H1 (cell line): ENCODE measurements around the gene GZF1. TPM values are rescaled to one million over a fixed set of nuclear protein-coding genes. Genes with fewer than 3 reads are reported as not detected.

Experiments used
- CTCF ChIA-PET: fragments of 300-600 bp; sonication (Branson Sonifier 250); formaldehyde crosslinking; loops from one replicate; lab custom pipeline; 2021; ENCODE audit not compliant: partially characterized antibody; lab: Charles Lee
- POLR2A ChIA-PET: fragments of 300-600 bp; sonication (Branson Sonifier 250); formaldehyde crosslinking; loops from one replicate; lab custom pipeline; 2021; ENCODE audit warnings: inconsistent platforms; ENCODE audit not compliant: partially characterized antibody; lab: Charles Lee
- DNase-seq, 2 experiments: peaks; one replicate each; pipeline versions ENCODE4 v3.0.0 to v3.0.0-alpha.2; 2010 to 2022; ENCODE audit warnings: low spot score in 2 of 2, low read depth in 1 of 2, mixed read lengths in 1 of 2
- FAIRE-seq: peaks from 2 replicates; lab custom pipeline; 2011; peaks lifted over from hg19 to GRCh38; lab: Jason Lieb, UNC
- H2AFZ ChIP-seq: 2 replicates; pipeline ENCODE4 v1.8.1; 2012; ENCODE audit warnings: low read length, inconsistent platforms
- H2AK5ac ChIP-seq: 2 replicates; pipeline ENCODE4 v1.6.1; 2013; ENCODE audit warnings: low read depth, low read length
- H2BK120ac ChIP-seq: replicated peaks from 2 replicates; pipeline ENCODE3; 2013; ENCODE audit warnings: low read depth, low read length, inconsistent platforms
- H2BK12ac ChIP-seq: 2 replicates; pipeline ENCODE4 v1.6.1; 2013; ENCODE audit warnings: low read depth, low read length
- H2BK15ac ChIP-seq: 2 replicates; pipeline ENCODE4 v1.6.1; 2013; ENCODE audit warnings: low read length
- H2BK20ac ChIP-seq: 2 replicates; pipeline ENCODE4 v1.6.1; 2013; ENCODE audit warnings: low read length
- H2BK5ac ChIP-seq: 2 replicates; pipeline ENCODE4 v1.6.1; 2013; ENCODE audit warnings: low read depth, low read length
- H3K14ac ChIP-seq: 2 replicates; pipeline ENCODE4 v1.6.1; 2013; ENCODE audit warnings: inconsistent platforms; ENCODE audit not compliant: insufficient read length
- H3K18ac ChIP-seq: 2 replicates; pipeline ENCODE4 v1.6.1; 2013; ENCODE audit warnings: low read length; ENCODE audit errors: extremely low read depth
- H3K23ac ChIP-seq: 2 replicates; pipeline ENCODE4 v1.6.1; 2013; ENCODE audit warnings: inconsistent platforms; ENCODE audit not compliant: insufficient read length
- H3K23me2 ChIP-seq: 2 replicates; pipeline ENCODE4 v1.6.1; 2013; ENCODE audit warnings: low read depth, low read length
- H3K27ac ChIP-seq: 2 replicates; pipeline ENCODE4 v1.6.1; 2011; ENCODE audit warnings: low read depth, low read length, inconsistent platforms
- H3K27me3 ChIP-seq, 4 experiments: replicated peaks in 1 of 4; 1 replicate in 1 of 4; 2 replicates in 3 of 4; pipeline versions ENCODE4 v1.6.1 to v1.8.1; 2011 to 2013; ENCODE audit warnings: low read length in 3 of 4, mild to moderate bottlenecking in 3 of 4, inconsistent platforms in 2 of 4, mixed read lengths in 2 of 4, moderate library complexity in 1 of 4; ENCODE audit not compliant: control insufficient read depth in 3 of 4, insufficient read depth in 3 of 4; ENCODE audit errors: extremely low read depth in 1 of 4
- H3K36me3 ChIP-seq, 4 experiments: 2 replicates each; pipeline versions ENCODE4 v1.6.1 to v1.8.1; 2011 to 2013; ENCODE audit warnings: mild to moderate bottlenecking in 4 of 4, low read length in 3 of 4, moderate library complexity in 2 of 4, control low read depth in 1 of 4, inconsistent platforms in 1 of 4; ENCODE audit not compliant: insufficient read depth in 4 of 4, control insufficient read depth in 2 of 4
- H3K4ac ChIP-seq: replicated peaks from 2 replicates; pipeline ENCODE3; 2013; ENCODE audit warnings: low read length, low read depth, mixed read lengths, inconsistent platforms; ENCODE audit not compliant: insufficient read length
- H3K4me1 ChIP-seq, 4 experiments: replicated peaks in 1 of 4; 1 replicate in 1 of 4; 2 replicates in 3 of 4; pipeline versions ENCODE4 v1.6.1 to v1.8.1; 2011 to 2013; ENCODE audit warnings: low read length in 3 of 4, inconsistent platforms in 2 of 4, mixed read lengths in 1 of 4; ENCODE audit not compliant: insufficient read depth in 4 of 4, control insufficient read depth in 3 of 4
- H3K4me2 ChIP-seq, 2 experiments: 2 replicates each; pipeline versions ENCODE4 v1.6.1 to v1.8.1; 2011 to 2013; ENCODE audit warnings: low read depth in 2 of 2, low read length in 2 of 2, control low read depth in 1 of 2, inconsistent platforms in 1 of 2, mild to moderate bottlenecking in 1 of 2; ENCODE audit not compliant: insufficient read depth in 1 of 2
- H3K4me3 ChIP-seq, 4 experiments: fragments of 200-600, 300-600 bp in 1 of 4; sonication (generic), shearing (Covaris generic), sonication (Bioruptor Twin) in 1 of 4; 2 replicates each; pipeline versions ENCODE4 v1.5.1 to v1.8.1; 2011 to 2016; ENCODE audit warnings: low read length in 4 of 4, low read depth in 3 of 4, control low read depth in 2 of 4, inconsistent platforms in 2 of 4, mild to moderate bottlenecking in 2 of 4, mixed read lengths in 1 of 4, moderate library complexity in 1 of 4; ENCODE audit not compliant: insufficient read depth in 2 of 4; ENCODE audit errors: extremely low read depth in 1 of 4
- H3K56ac ChIP-seq: replicated peaks from 2 replicates; pipeline ENCODE3; 2013; ENCODE audit warnings: low read depth, mild to moderate bottlenecking, mixed read lengths, low read length, inconsistent platforms; ENCODE audit not compliant: insufficient read length
- H3K79me1 ChIP-seq: 2 replicates; pipeline ENCODE4 v1.6.1; 2013; ENCODE audit warnings: low read depth, low read length, control low read depth
- H3K79me2 ChIP-seq, 2 experiments: 2 replicates each; pipeline versions ENCODE4 v1.6.1 to v1.8.1; 2012 to 2013; ENCODE audit warnings: low read length in 2 of 2, mild to moderate bottlenecking in 2 of 2, inconsistent platforms in 1 of 2; ENCODE audit not compliant: insufficient read depth in 2 of 2, control insufficient read depth in 1 of 2
- H3K9ac ChIP-seq, 4 experiments: replicated peaks in 1 of 4; 1 replicate in 1 of 4; 2 replicates in 3 of 4; pipeline versions ENCODE4 v1.6.1 to v1.8.1; 2011 to 2013; ENCODE audit warnings: low read depth in 3 of 4, low read length in 3 of 4, control low read depth in 2 of 4, mild to moderate bottlenecking in 2 of 4, moderate library complexity in 2 of 4, inconsistent platforms in 1 of 4; ENCODE audit errors: extremely low read depth in 1 of 4
- H3K9me3 ChIP-seq, 2 experiments: 2 replicates each; pipeline versions ENCODE4 v1.6.1 to v1.8.1; 2012 to 2013; ENCODE audit warnings: mild to moderate bottlenecking in 2 of 2, moderate library complexity in 2 of 2, control low read depth in 1 of 2, inconsistent platforms in 1 of 2, low read depth in 1 of 2, low read length in 1 of 2, mixed read lengths in 1 of 2; ENCODE audit not compliant: insufficient read depth in 2 of 2
- H4K20me1 ChIP-seq, 2 experiments: replicated peaks in 1 of 2; 2 replicates each; pipeline versions ENCODE3 to v1.8.1; 2011 to 2013; ENCODE audit warnings: inconsistent platforms in 2 of 2, low read length in 2 of 2, mild to moderate bottlenecking in 1 of 2; ENCODE audit not compliant: insufficient read depth in 2 of 2, control insufficient read depth in 1 of 2
- H4K5ac ChIP-seq: 2 replicates; pipeline ENCODE4 v1.6.1; 2013; ENCODE audit warnings: low read length, low read depth, mixed read lengths, inconsistent platforms; ENCODE audit not compliant: insufficient read length
- H4K8ac ChIP-seq: 2 replicates; pipeline ENCODE4 v1.8.0; 2013; ENCODE audit warnings: mild to moderate bottlenecking, moderate library complexity, low read length, inconsistent platforms; ENCODE audit not compliant: insufficient read depth; ENCODE audit errors: extremely low read depth
- H4K91ac ChIP-seq: replicated peaks from 2 replicates; pipeline ENCODE3; 2013; ENCODE audit warnings: low read length, mixed read lengths, inconsistent platforms; ENCODE audit not compliant: insufficient read length
- CBX5 ChIP-seq: fragments of 300-800, 300-1000 bp; sonication (generic); IDR thresholded peaks from 2 replicates; pipeline ENCODE4 v1.7.1; 2016; ENCODE audit warnings: antibody characterized with exemption, low read length, low read depth
- CTBP2 ChIP-seq: IDR thresholded peaks from 2 replicates; pipeline ENCODE4 v1.7.0; 2011; ENCODE audit warnings: borderline replicate concordance, mild to moderate bottlenecking, moderate library complexity, mixed read lengths, low read length; ENCODE audit not compliant: insufficient read depth, insufficient read length
- CTCF ChIP-seq, 3 experiments: IDR thresholded peaks; 1 replicate in 2 of 3; 2 replicates in 1 of 3; pipeline versions ENCODE4 v1.5.1 to v1.6.1; 2011; ENCODE audit warnings: low read length in 3 of 3, mild to moderate bottlenecking in 3 of 3, inconsistent platforms in 2 of 3, low read depth in 1 of 3, moderate library complexity in 1 of 3; ENCODE audit not compliant: insufficient read depth in 1 of 3; ENCODE audit errors: control extremely low read depth in 1 of 3
- EP300 ChIP-seq, 2 experiments: IDR thresholded peaks; 1 replicate in 1 of 2; 2 replicates in 1 of 2; pipeline ENCODE4 v1.6.1; 2011 to 2012; ENCODE audit warnings: low read depth in 2 of 2, low read length in 2 of 2, mild to moderate bottlenecking in 2 of 2, borderline replicate concordance in 1 of 2, inconsistent platforms in 1 of 2, moderate library complexity in 1 of 2
- SIN3A ChIP-seq, 2 experiments: IDR thresholded peaks in 1 of 2; conservative IDR thresholded peaks in 1 of 2; 2 replicates each; pipeline ENCODE4 v1.6.1; 2011 to 2012; ENCODE audit warnings: low read length in 2 of 2, improper control_type of control experiment in 1 of 2, low read depth in 1 of 2, mild to moderate bottlenecking in 1 of 2
- SRF ChIP-seq: IDR thresholded peaks from 2 replicates; pipeline ENCODE4 v1.6.1; 2011; ENCODE audit warnings: mild to moderate bottlenecking, low read depth, low read length, moderate library complexity
- WGBS, 2 experiments: shearing (Covaris generic) in 1 of 2; methylation state at CpG; one replicate each; pipeline versions ENCODE4 v1.1.6 to v1.1.7; 2013 to 2015; ENCODE audit warnings: low lambda C conversion rate in 2 of 2, mixed read lengths in 2 of 2, inconsistent platforms in 1 of 2, low coverage in 1 of 2, missing lambda C conversion rate in 1 of 2; ENCODE audit not compliant: insufficient replicate concordance in 2 of 2, insufficient coverage in 1 of 2, insufficient read length in 1 of 2; ENCODE audit errors: extremely low coverage in 1 of 2, missing lambda C conversion rate in 1 of 2; 5-methylcytosine and 5-hydroxymethylcytosine counted together
- polyA plus RNA-seq, 7 experiments: library from polyadenylated mRNA; depleted of rRNA in 3 of 7; stranded (reverse) in 5 of 7; unstranded in 2 of 7; fragments of >200 nt in 5 of 7; fragments of 200-250 nt in 2 of 7; gene quantifications; 1 replicate in 5 of 7; 2 replicates in 1 of 7; 4 replicates in 1 of 7; pipeline versions ENCODE4 v1.2.1 to v1.2.3, GENCODE V29; 2011 to 2013; ENCODE audit warnings: missing spikeins in 2 of 7, mixed read lengths in 2 of 7
- total RNA-seq: library from RNA; stranded (reverse); fragmentation: NEBNext Ultra II Directional; extraction: Animal tissue kit (Norgen Biotek cat#: 25700); gene quantifications from 2 replicates; pipeline ENCODE4 v1.2.1, GENCODE V29; 2021

Gene GZF1
- total and polyA plus RNA-seq, 2 of the 8 experiments (the other 6 are each of a cell fraction or from before 2014, with no cell fraction given): 8.2 to 11.9 TPM

- Histone ChIP-seq H3K14ac (no peak overlapping the region), H2BK5ac (no peak overlapping the region), H3K23me2 (no peaks in the 10 kb centered on the region), H2BK15ac (no peak overlapping the region), H3K9me3 (no peaks in the 10 kb centered on the region), H4K91ac (no peak overlapping the region), H2AK5ac (no peak overlapping the region), H2BK12ac (no peak overlapping the region), H3K23ac (no peak overlapping the region), H3K4me1 (no peaks in the 10 kb centered on the region), H3K27me3 (no peaks in the 10 kb centered on the region; a peak in 1 of 7 replicates), H3K4ac (no peak overlapping the region), H3K27ac (no peak overlapping the region), H3K79me2 (no peaks in the 10 kb centered on the region), H3K9ac (no peak overlapping the region), H3K79me1 (no peaks in the 10 kb centered on the region; the same call in 1 of the 2 replicates), H3K4me3 (no peak overlapping the region), H3K18ac (no peak overlapping the region), H2BK120ac (no peak overlapping the region), H2BK20ac (no peak overlapping the region), H4K5ac (no peak overlapping the region), H3K56ac (no peak overlapping the region), H3K4me2 (no peak overlapping the region), H4K20me1 (peaks cover 0 to 8% of the 10 kb centered on the region in 2 experiments), H3K36me3 (peaks cover 9 to 62% (median 38%) of the 10 kb centered on the region in 4 experiments), H2AFZ (no peak overlapping the region), H4K8ac (no peak overlapping the region)
- DNase-seq (no peak), FAIRE-seq (no peak)
- 96% methylated on average over 5 of the region's 5 CpGs; no CpG with 5 or more reads in 1 of the 2 experiments for WGBS, 2 experiments
- ChIA-PET CTCF (interaction anchor here (0.7 to 1.1 kb wide), 2 partner anchors 9 to 17 kb away, joined by 3 read pairs; no protein-coding TSS in a partner anchor), POLR2A (interaction anchor here (0.6 to 0.8 kb wide), 2 partner anchors 9 to 13 kb away, joined by 3 read pairs; no protein-coding TSS in a partner anchor)
- no peak for TF ChIP-seq EP300 (IDR thresholded peaks at IDR 0.05; ENCODE audit: borderline replicate concordance in 1 of 2, low read depth in 2 of 2, low read length in 2 of 2)
- TF ChIP-seq SIN3A (conservative IDR thresholded peaks at IDR 0.05 in 1 of 2, IDR thresholded peaks at IDR 0.05 in 1 of 2; ENCODE audit: low read depth in 1 of 2, low read length in 2 of 2): no peak
- TF ChIP-seq CBX5: no peak
- no peak for TF ChIP-seq SRF
- TF ChIP-seq CTCF (IDR thresholded peaks at IDR 0.05; ENCODE audit: control extremely low read depth in 1 of 3, insufficient read depth in 1 of 3, low read depth in 1 of 3, low read length in 3 of 3): no peak
- TF ChIP-seq CTBP2: no peak
Measured at GRCh38 chr20:23375827-23376226, 13.8 kb downstream of the GZF1 start.
